Mesenchymal stem cell (in vitro differentiated cells and primary cell): ENCODE data around the gene DNAJC5.

ENCODE experiments used
- DNase-seq: peaks from one replicate; pipeline ENCODE4 v3.0.0-alpha.2; 2013
- H2AFZ ChIP-seq: one replicate; pipeline ENCODE4 v1.6.1; 2013; ENCODE audit warnings: low read depth, mild to moderate bottlenecking, control low read depth, inconsistent platforms, low read length, moderate library complexity
- H2AK5ac ChIP-seq: 2 replicates; pipeline ENCODE4 v1.6.1; 2013; ENCODE audit warnings: low read length, moderate library complexity, mild to moderate bottlenecking, inconsistent platforms; ENCODE audit not compliant: severe bottlenecking
- H2BK120ac ChIP-seq: one replicate; pipeline ENCODE4 v1.6.1; 2013; ENCODE audit warnings: low read depth, mild to moderate bottlenecking, inconsistent platforms, low read length, moderate library complexity
- H2BK12ac ChIP-seq, 2 experiments: one replicate each; pipeline ENCODE4 v1.6.1; 2013; ENCODE audit warnings: inconsistent platforms in 2 of 2, low read length in 2 of 2, mild to moderate bottlenecking in 2 of 2, moderate library complexity in 2 of 2, control low read depth in 1 of 2
- H2BK15ac ChIP-seq: one replicate; pipeline ENCODE4 v1.6.1; 2013; ENCODE audit warnings: mild to moderate bottlenecking, low read depth, inconsistent platforms; ENCODE audit not compliant: poor library complexity, severe bottlenecking
- H2BK5ac ChIP-seq: 2 replicates; pipeline ENCODE4 v1.6.1; 2013; ENCODE audit warnings: low read depth, mild to moderate bottlenecking, low read length, control low read depth, inconsistent platforms; ENCODE audit not compliant: poor library complexity, severe bottlenecking
- H3K14ac ChIP-seq, 2 experiments: one replicate each; pipeline ENCODE4 v1.6.1; 2013; ENCODE audit warnings: inconsistent platforms in 2 of 2, low read length in 2 of 2, control low read depth in 1 of 2, mild to moderate bottlenecking in 1 of 2, moderate library complexity in 1 of 2
- H3K18ac ChIP-seq, 2 experiments: one replicate each; pipeline ENCODE4 v1.6.1; 2013; ENCODE audit warnings: inconsistent platforms in 2 of 2, low read length in 2 of 2, control low read depth in 1 of 2, low read depth in 1 of 2, mild to moderate bottlenecking in 1 of 2
- H3K23ac ChIP-seq, 2 experiments: one replicate each; pipeline ENCODE4 v1.6.1; 2013; ENCODE audit warnings: inconsistent platforms in 2 of 2, low read length in 2 of 2, mild to moderate bottlenecking in 2 of 2, moderate library complexity in 2 of 2, control low read depth in 1 of 2
- H3K27ac ChIP-seq: 2 replicates; pipeline ENCODE4 v1.5.1; 2013; ENCODE audit warnings: mild to moderate bottlenecking, moderate library complexity, low read length, control low read depth, inconsistent platforms; ENCODE audit not compliant: poor library complexity, severe bottlenecking
- H3K27me3 ChIP-seq, 2 experiments: 2 replicates each; pipeline versions ENCODE4 v1.6.1 to v1.7.0; 2013; ENCODE audit warnings: low read length in 2 of 2, mild to moderate bottlenecking in 2 of 2, moderate library complexity in 2 of 2, control low read depth in 1 of 2, inconsistent platforms in 1 of 2; ENCODE audit not compliant: control insufficient read depth in 1 of 2, insufficient read depth in 1 of 2
- H3K36me3 ChIP-seq, 2 experiments: 2 replicates each; pipeline versions ENCODE4 v1.6.1 to v1.7.0; 2013; ENCODE audit warnings: low read length in 2 of 2, control low read depth in 1 of 2, inconsistent platforms in 1 of 2, low read depth in 1 of 2, mild to moderate bottlenecking in 1 of 2; ENCODE audit not compliant: insufficient read depth in 2 of 2, control insufficient read depth in 1 of 2
- H3K4ac ChIP-seq, 2 experiments: one replicate each; pipeline ENCODE4 v1.6.1; 2013; ENCODE audit warnings: inconsistent platforms in 2 of 2, low read length in 2 of 2, mild to moderate bottlenecking in 2 of 2, moderate library complexity in 2 of 2, control low read depth in 1 of 2, low read depth in 1 of 2
- H3K4me1 ChIP-seq: 2 replicates; pipeline ENCODE4 v1.6.1; 2013; ENCODE audit warnings: low read depth, low read length, control low read depth; ENCODE audit not compliant: control insufficient read depth, insufficient read depth
- H3K4me2 ChIP-seq: 2 replicates; pipeline ENCODE4 v1.6.1; 2013; ENCODE audit warnings: low read length, mild to moderate bottlenecking, inconsistent platforms; ENCODE audit not compliant: poor library complexity, severe bottlenecking
- H3K4me3 ChIP-seq, 2 experiments: 2 replicates each; pipeline versions ENCODE4 v1.5.1 to v1.7.0; 2013; ENCODE audit warnings: low read length in 2 of 2, mild to moderate bottlenecking in 2 of 2, control low read depth in 1 of 2, low read depth in 1 of 2; ENCODE audit not compliant: insufficient read depth in 1 of 2
- H3K79me1 ChIP-seq: replicated peaks from 2 replicates; pipeline ENCODE4 v1.6.1; 2013; ENCODE audit warnings: mild to moderate bottlenecking, control low read depth, low read length, inconsistent platforms; ENCODE audit not compliant: poor library complexity, severe bottlenecking
- H3K9ac ChIP-seq: 2 replicates; pipeline ENCODE4 v1.7.0; 2013; ENCODE audit warnings: mild to moderate bottlenecking, low read length, moderate library complexity
- H3K9me3 ChIP-seq: 2 replicates; pipeline ENCODE4 v1.7.0; 2013; ENCODE audit warnings: mild to moderate bottlenecking, low read length; ENCODE audit not compliant: control insufficient read depth
- H4K8ac ChIP-seq: one replicate; pipeline ENCODE4 v1.6.1; 2013; ENCODE audit warnings: inconsistent platforms, mild to moderate bottlenecking, low read length, moderate library complexity
- H4K91ac ChIP-seq: one replicate; pipeline ENCODE4 v1.6.1; 2013; ENCODE audit warnings: mild to moderate bottlenecking, low read length, inconsistent platforms
- WGBS: methylation state at CpG from one replicate; pipeline ENCODE4 v1.1.7; 2013; ENCODE audit warnings: mixed read lengths; 5-methylcytosine and 5-hydroxymethylcytosine counted together

Gene DNAJC5

DNA sequence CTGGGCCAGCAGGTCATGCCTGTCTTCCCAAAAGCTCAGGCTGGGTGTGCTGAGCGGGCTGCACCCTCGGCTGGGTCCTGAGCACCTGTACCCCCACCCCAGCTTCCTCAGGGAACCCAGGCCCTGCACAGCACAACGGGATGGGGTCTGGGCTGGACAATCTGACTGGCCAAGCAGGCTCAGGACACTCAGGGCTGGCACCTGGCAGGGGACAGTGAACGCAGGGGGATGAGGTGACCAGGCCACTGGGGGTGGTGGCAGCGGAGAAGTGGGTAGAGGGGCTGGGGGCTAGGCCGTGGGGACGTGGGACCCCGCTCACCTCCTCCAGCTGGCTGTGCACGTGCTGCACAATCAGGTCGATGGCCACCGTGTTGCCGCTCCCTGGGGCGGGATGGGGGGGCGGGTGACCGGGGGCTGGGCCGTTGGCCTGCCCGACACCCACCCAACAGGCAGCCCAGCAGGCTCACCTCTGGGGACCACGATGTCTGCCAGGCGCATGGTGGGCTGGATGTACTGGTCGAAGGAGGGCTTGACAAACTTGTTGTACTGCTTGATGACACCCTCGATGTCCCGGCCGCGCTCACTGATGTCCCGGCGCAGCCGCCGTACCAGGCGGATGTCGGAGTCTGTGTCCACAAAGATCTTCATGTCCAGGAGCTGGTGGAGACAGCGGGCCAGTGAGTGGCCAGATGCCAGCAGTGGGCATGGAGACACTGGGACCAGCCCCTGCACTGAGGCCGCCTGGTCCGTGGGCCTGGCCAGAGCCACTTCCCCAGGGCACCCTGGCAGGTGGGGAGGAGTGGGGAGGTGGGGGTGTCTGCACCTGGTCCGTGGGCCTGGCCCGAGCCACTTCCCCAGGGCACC, 49.4 kb downstream of the DNAJC5 start:
- H2BK15ac ChIP-seq: no peak overlapping the region
- no peak overlapping the region for H4K8ac ChIP-seq
- no peaks in the 10 kb centered on the region for H3K27me3 ChIP-seq
- H3K9me3 ChIP-seq: no peaks in the 10 kb centered on the region
- DNase-seq: no peak
- no peak overlapping the region for H2AK5ac ChIP-seq
- no peak overlapping the region for H2AFZ ChIP-seq
- no peak overlapping the region for H4K91ac ChIP-seq
- peaks cover 35% of the 10 kb centered on the region for H3K79me1 ChIP-seq
- no peak overlapping the region for H3K4ac ChIP-seq
- H3K14ac ChIP-seq: no peak overlapping the region
- H3K27ac ChIP-seq: no peak overlapping the region
- peaks cover 22% of the 10 kb centered on the region for H3K4me1 ChIP-seq
- no peak overlapping the region for H3K18ac ChIP-seq
- no peak overlapping the region for H3K4me3 ChIP-seq
- no peak overlapping the region for H2BK5ac ChIP-seq
- 96% methylated on average over 35 of the region's 35 CpGs for WGBS
- H2BK120ac ChIP-seq: no peak overlapping the region
- no peak overlapping the region for H3K9ac ChIP-seq
- H2BK12ac ChIP-seq: no peak overlapping the region
- peaks cover 59 to 85% of the 10 kb centered on the region in 2 experiments for H3K36me3 ChIP-seq
- H3K4me2 ChIP-seq: no peak overlapping the region
- no peak overlapping the region for H3K23ac ChIP-seq

DNA sequence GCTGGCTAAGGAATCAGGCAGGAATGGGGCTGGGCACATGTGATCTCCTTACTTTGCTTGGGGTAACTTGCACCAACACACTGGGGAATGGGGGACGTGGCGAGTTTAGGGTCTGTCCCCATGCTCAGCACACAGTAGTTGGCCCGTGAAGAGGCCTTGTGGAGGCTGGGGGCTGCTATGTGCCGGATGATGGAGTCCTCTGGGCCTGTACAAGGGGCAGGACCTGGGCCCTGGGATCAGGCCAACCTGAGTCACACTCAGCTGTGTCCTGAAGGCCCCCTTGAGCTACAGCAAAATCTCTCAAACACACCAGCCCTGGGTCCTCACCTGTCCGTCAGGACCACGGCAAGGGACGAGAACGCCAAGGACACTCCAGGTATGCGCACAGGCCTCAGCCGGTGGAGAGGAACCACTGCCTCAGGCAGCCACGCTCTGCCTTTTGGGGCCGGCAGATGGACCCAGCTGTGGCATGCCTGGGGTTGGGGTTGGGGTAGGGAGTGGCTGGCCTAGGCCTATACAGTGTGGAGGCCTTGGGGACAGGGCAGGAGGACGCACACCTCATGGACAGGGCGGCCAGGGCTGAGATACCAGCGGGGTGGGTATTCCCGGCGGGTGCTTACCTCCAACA, 50.2 kb downstream of the DNAJC5 start:
- no peak overlapping the region for H2BK15ac ChIP-seq
- no peak overlapping the region for H2BK12ac ChIP-seq
- no peak overlapping the region for H3K4ac ChIP-seq
- no peak overlapping the region for H3K4me2 ChIP-seq
- H3K27ac ChIP-seq: no peak overlapping the region
- no peak overlapping the region for H2BK120ac ChIP-seq
- no peaks in the 10 kb centered on the region for H3K9me3 ChIP-seq
- WGBS: 97% methylated on average over 17 of the region's 17 CpGs
- H3K23ac ChIP-seq: no peak overlapping the region
- no peak overlapping the region for H2AFZ ChIP-seq
- H3K4me1 ChIP-seq: peaks cover 30% of the 10 kb centered on the region
- no peaks in the 10 kb centered on the region for H3K27me3 ChIP-seq
- no peak overlapping the region for H4K8ac ChIP-seq
- no peak overlapping the region for H3K18ac ChIP-seq
- no peak overlapping the region for H3K4me3 ChIP-seq
- no peak for DNase-seq
- H3K14ac ChIP-seq: no peak overlapping the region
- no peak overlapping the region for H2BK5ac ChIP-seq
- H4K91ac ChIP-seq: no peak overlapping the region
- H3K36me3 ChIP-seq: peaks cover 51 to 83% of the 10 kb centered on the region in 2 experiments
- no peak overlapping the region for H3K9ac ChIP-seq
- H2AK5ac ChIP-seq: no peak overlapping the region
- peaks cover 34% of the 10 kb centered on the region for H3K79me1 ChIP-seq

DNA sequence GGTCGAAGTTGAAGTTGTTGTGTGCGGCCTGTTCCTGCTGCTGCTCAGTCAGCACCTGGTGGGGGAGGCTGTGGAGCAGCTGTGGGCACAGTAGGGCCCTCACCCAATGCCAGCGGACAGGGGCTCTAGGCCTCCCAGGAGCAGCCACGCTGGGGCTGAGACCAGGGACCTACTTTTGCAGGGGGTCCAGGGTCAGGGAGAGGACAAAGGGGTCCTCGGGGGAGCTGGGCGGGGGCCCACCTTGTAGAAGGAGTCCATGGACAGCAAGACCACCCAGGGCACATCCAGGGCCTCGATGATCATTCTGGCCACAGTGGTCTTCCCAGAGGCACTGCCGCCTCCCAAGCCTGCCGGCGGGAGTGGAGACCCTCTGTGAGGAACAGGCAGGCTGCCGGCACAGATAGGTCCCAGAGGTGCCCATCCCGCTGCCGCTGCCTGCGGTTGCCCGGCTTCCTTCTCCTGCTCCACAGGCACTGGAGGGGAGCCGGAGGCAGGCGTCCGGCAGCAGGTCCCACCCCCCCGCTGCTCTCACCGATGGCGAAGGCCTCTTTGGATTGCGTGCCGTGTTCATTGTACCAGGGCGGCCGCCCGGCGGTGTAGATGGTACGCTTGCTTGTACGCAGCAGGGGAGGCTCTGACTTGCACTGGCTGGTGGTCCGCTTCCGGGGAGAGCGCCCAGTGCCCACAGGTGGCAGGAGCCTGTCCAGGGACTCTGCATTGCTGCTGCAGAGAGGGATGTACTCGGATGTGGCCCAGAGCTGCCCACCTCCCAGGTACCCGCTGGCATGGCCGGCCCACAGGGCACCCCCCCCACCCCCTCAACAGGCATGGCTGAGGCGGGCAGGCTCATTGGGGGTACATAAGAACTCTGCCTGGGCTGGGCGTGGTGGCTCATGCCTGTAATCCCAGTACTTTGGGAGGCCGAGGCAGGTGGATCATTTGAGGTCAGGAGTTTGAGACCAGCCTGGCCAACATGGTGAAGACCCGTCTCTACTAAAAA, 51.3 kb downstream of the DNAJC5 start:
- 96% methylated on average over 38 of the region's 39 CpGs for WGBS
- Histone ChIP-seq H3K4me1 (peaks cover 39% of the 10 kb centered on the region), H3K23ac (no peak overlapping the region), H3K9ac (no peak overlapping the region), H2AK5ac (no peak overlapping the region), H4K8ac (no peak overlapping the region), H3K14ac (no peak overlapping the region), H2BK120ac (no peak overlapping the region), H3K27me3 (no peaks in the 10 kb centered on the region), H3K36me3 (peaks cover 42 to 80% of the 10 kb centered on the region in 2 experiments), H2BK12ac (no peak overlapping the region), H2BK5ac (no peak overlapping the region), H3K4ac (no peak overlapping the region), H3K9me3 (no peaks in the 10 kb centered on the region), H2AFZ (no peak overlapping the region), H3K27ac (no peak overlapping the region), H3K18ac (no peak overlapping the region), H3K4me2 (no peak overlapping the region), H2BK15ac (no peak overlapping the region), H3K4me3 (no peak overlapping the region), H3K79me1 (peaks cover 30% of the 10 kb centered on the region), H4K91ac (no peak overlapping the region)
- DNase-seq: no peak
